GM12872 (cell line): ENCODE data around the gene GIT1.

Source experiments
- TF ChIP-seq, protein P1 (sequence below): IDR thresholded peaks from 3 replicates; pipeline ENCODE4 v1.5.1; 2011; ENCODE audit warnings: low read depth, mild to moderate bottlenecking, low read length, moderate library complexity; ENCODE audit not compliant: insufficient read depth

Gene GIT1

DNA sequence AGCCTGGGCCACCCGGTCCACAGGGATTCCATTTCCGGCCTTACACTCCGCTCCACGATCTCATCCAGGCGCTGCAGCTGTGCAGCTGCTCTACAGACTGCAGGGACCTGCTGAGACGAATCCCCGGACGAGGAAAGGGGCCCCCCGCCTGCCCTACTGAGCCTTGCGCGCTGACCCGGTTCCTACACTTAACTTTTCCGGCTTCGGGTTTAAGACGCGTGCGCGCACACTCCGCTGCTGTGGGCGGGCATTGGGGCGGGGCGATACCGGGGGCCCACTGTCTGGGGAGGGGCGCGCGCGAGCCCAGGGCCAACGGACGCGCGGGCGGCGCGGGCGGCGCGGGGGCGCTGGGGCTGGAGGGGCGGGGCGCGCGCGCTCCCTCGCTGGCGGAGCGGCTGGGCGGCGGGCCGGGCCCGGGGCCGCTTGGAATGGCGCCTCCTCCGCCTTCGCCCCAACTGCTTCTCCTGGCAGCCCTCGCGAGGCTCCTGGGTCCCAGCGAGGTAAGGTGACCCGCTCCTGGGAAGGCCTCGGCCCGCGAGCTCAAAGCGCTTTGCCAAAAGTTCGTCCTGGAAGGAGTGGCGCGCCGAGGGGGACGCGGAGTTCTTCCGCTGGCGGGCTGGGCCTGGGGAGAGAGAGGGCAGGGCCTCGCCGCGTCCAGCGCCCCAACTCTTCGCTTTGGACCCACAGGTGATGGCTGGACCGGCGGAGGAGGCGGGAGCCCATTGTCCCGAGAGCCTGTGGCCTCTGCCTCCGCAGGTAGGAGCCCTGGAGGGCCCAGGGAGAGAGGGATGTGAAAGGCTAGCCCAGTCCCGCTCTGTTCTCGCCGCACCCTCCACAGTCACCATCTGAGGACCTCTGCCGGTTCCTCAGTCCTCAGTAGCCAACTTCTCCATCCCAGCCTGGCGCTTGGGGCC, 20.9 kb downstream of the GIT1 start, which contains the start of gene TP53I13:
Gene TP53I13 (plus strand): TSS at position 371 of the 914 bp plus-strand sequence. CDS start 58 bp downstream, at position 429.
- TF ChIP-seq, protein P1, sequence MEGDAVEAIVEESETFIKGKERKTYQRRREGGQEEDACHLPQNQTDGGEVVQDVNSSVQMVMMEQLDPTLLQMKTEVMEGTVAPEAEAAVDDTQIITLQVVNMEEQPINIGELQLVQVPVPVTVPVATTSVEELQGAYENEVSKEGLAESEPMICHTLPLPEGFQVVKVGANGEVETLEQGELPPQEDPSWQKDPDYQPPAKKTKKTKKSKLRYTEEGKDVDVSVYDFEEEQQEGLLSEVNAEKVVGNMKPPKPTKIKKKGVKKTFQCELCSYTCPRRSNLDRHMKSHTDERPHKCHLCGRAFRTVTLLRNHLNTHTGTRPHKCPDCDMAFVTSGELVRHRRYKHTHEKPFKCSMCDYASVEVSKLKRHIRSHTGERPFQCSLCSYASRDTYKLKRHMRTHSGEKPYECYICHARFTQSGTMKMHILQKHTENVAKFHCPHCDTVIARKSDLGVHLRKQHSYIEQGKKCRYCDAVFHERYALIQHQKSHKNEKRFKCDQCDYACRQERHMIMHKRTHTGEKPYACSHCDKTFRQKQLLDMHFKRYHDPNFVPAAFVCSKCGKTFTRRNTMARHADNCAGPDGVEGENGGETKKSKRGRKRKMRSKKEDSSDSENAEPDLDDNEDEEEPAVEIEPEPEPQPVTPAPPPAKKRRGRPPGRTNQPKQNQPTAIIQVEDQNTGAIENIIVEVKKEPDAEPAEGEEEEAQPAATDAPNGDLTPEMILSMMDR = no peak

DNA sequence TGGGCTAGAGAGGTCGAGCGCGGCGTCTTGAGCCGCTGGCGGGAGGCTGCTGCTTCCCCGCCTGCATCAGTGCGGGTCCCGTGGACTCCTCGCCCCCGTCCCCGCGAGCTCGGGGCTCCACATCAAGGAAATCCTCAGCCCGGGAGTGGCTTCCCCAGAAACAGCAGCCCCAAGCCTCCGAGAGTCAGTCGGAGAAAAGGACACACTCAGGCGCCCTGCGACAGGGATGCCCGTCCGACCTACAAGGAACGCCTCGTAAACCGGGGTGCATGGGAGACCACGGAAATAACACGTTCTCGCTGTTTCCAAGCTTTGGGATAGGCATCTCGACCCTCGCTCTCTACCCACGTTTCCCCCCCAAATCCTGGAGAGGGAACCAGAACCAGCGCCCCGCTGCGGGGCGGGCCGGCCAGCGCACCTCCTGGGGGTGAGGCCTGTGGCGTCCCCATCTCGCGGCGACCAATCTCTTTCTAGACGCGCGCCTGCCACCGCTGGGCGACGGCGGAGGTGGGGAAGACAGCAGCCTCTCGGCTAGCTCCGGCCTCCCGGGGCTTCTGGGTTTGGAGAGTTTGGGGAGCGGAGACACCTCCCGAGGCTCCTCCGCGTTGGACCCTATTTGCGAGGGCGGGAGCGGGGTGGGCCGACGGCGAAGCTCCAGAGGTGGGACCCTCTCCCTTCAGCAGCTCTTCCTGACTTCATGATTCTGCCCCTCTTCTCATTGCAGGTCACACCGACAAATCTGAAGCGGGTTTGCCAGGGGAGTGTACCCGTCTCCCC, 21.7 kb downstream of the GIT1 start:
- TF ChIP-seq, protein P1 = peak; percentile 75

DNA sequence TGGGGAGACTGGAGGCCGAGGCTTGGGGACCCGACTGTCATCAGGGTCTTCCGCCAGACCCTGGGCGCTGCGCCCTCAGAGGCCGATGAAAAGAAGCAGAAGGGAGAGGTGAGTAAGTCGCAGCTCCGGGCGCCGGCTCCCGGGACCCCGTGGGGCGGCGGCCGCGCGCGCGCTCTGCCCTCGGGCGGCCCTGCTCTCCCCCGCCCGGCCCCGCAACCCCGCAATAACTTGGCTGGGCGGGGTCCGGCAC, 22.2 kb downstream of the GIT1 start:
- TF ChIP-seq, protein P1 = no peak

DNA sequence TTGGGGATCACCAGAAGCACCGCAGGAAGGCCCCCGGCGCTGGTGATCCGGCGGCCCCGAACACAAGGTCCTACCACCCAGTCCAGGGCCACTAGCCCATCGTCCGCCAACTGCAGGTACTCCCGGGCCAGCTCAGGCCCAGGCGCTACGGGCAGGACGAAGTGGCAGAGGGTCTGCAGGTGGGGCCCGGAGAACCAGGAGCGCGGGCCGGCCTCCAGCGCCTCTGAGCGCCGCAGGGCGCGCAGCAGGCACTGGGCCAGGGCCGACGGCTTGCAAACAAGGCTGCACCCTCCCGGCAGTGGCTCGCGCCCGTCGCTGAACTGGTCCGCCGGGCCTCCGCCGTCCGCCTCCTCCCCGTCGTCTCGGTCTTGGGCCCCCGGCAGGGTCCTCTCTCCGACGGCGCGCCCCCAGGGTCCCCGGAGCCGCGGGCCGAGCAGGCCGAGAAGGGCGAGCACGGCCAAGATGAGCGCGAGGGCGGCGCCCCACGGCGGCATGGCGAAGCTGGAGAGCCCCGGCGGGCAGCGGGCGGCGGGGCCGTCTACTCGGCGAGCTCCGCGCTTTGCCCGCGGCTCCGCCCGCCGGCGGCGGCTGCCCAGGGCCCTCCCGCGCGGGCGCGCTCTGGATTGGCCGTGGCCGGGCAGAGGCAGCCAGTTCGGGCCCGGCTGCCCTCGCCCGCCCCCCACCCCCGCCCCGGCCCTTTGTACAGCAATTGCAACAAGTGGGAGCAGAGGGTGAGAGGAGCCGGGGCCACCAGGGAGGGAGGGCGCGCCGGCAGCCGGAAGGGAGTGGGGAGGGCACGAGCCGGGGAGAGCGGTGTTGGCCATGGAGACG, 22.8 kb downstream of the GIT1 start, which contains the start of gene ABHD15:
Gene ABHD15 (minus strand): TSS at position 565 of the 831 bp plus-strand sequence. CDS start 71 bp downstream, at position 494.
- TF ChIP-seq, protein P1 = peak; percentile 3; the same call in 1 of the 3 replicates

DNA sequence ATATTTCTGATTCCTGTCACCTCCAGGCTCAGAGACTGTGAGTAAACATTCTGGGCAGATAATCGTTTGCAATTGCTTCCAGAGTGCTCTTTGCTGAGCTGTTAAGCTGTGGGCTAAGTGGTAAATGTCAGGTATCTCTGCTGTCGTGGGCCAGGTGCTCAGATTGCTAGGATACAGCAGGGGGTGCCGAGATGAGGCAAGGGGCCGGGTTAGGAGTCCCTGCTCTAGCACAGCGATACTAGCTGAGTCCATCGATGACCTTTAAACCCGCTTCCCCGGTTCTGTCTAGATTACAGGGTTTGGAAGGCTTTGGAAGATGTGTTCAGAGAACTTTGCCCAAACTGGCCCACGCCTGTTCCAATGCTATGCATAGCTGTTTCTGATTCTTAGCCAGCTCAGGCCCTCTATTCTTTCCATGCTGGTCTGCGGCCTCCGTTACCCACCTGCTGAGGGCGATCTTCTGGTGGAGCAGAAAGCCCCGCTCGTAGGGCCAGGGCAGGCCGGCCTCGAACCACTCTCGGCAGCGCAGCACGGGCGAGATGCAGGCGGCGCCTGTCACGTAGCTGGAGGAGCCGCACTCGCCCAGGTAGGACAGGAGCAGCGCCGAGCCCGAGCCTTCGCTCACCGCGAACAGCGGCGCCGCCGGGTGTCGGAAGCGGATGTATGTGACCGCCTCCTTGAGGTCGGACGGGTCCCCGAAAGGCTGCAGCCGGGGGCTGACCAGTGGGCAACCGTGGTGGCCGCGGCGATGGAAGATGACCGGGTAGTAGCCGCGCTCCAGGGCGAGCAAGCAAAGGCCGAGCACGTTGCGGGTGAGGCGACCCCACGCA, 23.6 kb downstream of the GIT1 start:
- TF ChIP-seq, protein P1 = peak; percentile 27

DNA sequence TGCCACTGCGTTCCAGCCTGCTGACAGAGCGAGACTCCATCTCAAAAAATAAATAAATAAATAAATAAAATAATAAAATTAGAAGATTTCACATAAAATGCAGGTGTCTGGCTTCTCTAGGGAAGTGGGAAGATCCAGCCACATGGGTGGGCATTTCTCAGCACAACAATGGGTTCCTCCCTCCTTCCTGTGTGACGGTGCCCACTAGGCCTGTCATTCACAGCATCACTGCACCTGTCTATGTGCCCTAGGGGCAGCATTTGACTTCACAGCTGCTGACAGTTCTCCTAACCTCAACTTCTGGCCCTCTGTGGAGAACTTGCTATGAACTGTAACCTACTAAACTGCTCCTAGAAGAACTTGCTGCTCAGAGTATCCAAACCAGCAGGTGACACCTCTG, 25.6 kb downstream of the GIT1 start:
- TF ChIP-seq, protein P1 = no peak
